HL-60 (cell line): ENCODE data around the gene ATP11A.

ENCODE experiments used
- DNase-seq, 2 experiments: peaks; one replicate each; pipeline ENCODE4 v3.0.0-alpha.2; 2010 to 2020; ENCODE audit warnings: low read depth in 1 of 2, low spot score in 1 of 2
- H3K27ac ChIP-seq: fragments of 250-450 bp; sonication (Bioruptor Pico); replicated peaks from 2 replicates; pipeline ENCODE4 v1.5.1; 2020; ENCODE audit warnings: mild to moderate bottlenecking, moderate library complexity
- H3K27me3 ChIP-seq: fragments of 250-450 bp; sonication (Bioruptor Pico); 2 replicates; pipeline ENCODE4 v1.5.1; 2021; ENCODE audit warnings: mild to moderate bottlenecking, moderate library complexity; ENCODE audit not compliant: insufficient read depth, poor library complexity, severe bottlenecking
- H3K4me3 ChIP-seq: replicated peaks from 2 replicates; pipeline ENCODE4 v1.5.1; 2011; ENCODE audit warnings: mild to moderate bottlenecking, control low read depth, low read length; ENCODE audit not compliant: insufficient read depth
- CTCF ChIP-seq: IDR thresholded peaks from one replicate; pipeline ENCODE4 v1.5.1; 2011; ENCODE audit warnings: low read length, control low read depth, inconsistent platforms; ENCODE audit not compliant: insufficient read depth
- GABPA ChIP-seq: IDR thresholded peaks from 2 replicates; pipeline ENCODE4 v1.6.1; 2012; ENCODE audit warnings: low read depth
- POLR2AphosphoS5 ChIP-seq: IDR thresholded peaks from 2 replicates; pipeline ENCODE4 v1.6.1; 2012; ENCODE audit warnings: low read depth
- REST ChIP-seq: IDR thresholded peaks from 2 replicates; pipeline ENCODE4 v1.6.1; 2012; ENCODE audit warnings: low read depth; ENCODE audit not compliant: insufficient replicate concordance
- SPI1 ChIP-seq: IDR thresholded peaks from 2 replicates; pipeline ENCODE4 v1.6.1; 2012; ENCODE audit warnings: low read depth, mild to moderate bottlenecking, borderline replicate concordance

ATP11A gene

DNA sequence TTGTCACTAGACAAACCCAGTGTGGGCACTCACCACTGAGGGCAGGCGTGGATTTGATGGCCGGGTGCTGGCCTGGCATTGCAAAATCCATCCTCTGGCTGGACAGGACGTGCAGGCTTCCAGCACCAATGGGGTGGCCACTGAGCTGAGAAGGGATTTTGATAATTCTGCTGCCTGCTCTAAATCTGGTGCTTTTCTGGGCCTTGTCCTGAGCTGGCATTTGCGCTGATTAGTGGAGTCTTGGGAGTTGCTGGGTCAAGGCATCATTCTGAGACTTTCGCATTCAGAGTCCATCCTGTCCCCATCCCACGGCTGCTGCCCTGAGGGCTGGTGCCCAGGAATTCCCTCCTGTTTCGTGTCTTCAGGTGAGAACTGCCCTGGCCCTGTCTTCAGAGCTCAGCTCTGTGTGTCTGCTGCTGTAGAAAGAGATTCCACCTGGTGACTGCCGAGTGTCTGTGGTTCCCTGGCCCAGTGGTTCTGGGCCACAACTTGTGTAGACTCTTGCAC is 213.3 kb downstream of the ATP11A start:
- Histone ChIP-seq H3K27ac (no peak overlapping the region), H3K27me3 (peaks cover 25% of the 10 kb centered on the region)
- TF ChIP-seq GABPA (no peak), CTCF (no peak), SPI1 (no peak), POLR2AphosphoS5 (no peak), REST (no peak)

GRCh38 chr13:112903606-112904195 is 213.9 kb downstream of the ATP11A start:
- TF ChIP-seq GABPA (no peak), REST (no peak), POLR2AphosphoS5 (no peak), CTCF (no peak), SPI1 (no peak)
- no peak for DNase-seq
- no peak overlapping the region for H3K4me3 ChIP-seq
- no peak overlapping the region for H3K27ac ChIP-seq
- H3K27me3 ChIP-seq, result peaks cover 29% of the 10 kb centered on the region

More for the DNA sequence above, 213.3 kb downstream of the ATP11A start:
- H3K4me3 ChIP-seq, result no peak overlapping the region
- DNase-seq, result no peak

DNA sequence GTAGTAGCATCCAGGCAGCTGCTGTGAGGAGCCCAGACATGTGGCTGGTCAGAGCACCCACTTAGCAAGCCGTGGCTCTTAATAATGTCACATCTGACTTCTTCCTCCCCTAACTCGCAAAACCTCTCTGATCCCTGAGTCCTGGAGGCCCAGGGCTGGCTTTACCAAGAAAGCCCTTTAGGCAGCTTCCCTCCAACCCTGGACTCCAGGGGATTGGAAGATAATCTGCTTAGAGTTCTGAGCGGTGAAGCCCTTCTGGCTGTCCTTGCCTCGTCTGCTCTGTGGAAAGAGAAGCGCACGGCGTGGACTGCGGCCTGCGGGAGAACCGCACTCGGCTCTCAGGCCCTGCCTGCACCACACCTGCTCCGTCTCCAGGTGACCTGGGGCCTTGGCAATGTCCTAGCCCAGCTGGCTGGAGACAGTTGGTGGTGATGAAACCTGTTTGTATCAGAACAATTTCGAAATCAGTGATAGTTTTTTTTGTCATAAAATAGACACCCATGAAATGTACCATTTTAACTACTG is 214.7 kb downstream of the ATP11A start:
- no peak for TF ChIP-seq SPI1
- TF ChIP-seq REST, result no peak
- no peak for TF ChIP-seq POLR2AphosphoS5
- TF ChIP-seq GABPA, result no peak
- no peak for TF ChIP-seq CTCF
- Histone ChIP-seq H3K27ac (no peak overlapping the region), H3K4me3 (no peak overlapping the region), H3K27me3 (peaks cover 30% of the 10 kb centered on the region)
- no peak for DNase-seq
